Lung (tissue), 12 donors: ENCODE measurements around the gene CAPZA1. TPM values are rescaled to one million over a fixed set of nuclear protein-coding genes. Genes with fewer than 3 reads are reported as not detected.
A peak's percentile ranks its signal among the peaks of the same experiment; 100 is the strongest.

ENCODE experiments used
- ATAC-seq: fragments of 200-7000 bp; cut with Tn5 transposase; one replicate; pipeline ENCODE4 v1.9.1; 2020; ENCODE audit warnings: moderate number of reproducible peaks; ENCODE audit not compliant: insufficient read depth, low FRiP score
- DNase-seq, 3 donors: peaks; one replicate each; pipeline ENCODE4 v3.0.0-alpha.2; 2013 to 2017
- H3K27ac ChIP-seq, 2 donors: one replicate each; pipeline ENCODE4 v1.5.1; 2013; ENCODE audit warnings: mild to moderate bottlenecking in 2 of 2, moderate library complexity in 2 of 2, control low read depth in 1 of 2, inconsistent platforms in 1 of 2, low read depth in 1 of 2, low read length in 1 of 2
- H3K27me3 ChIP-seq, 3 donors: one replicate each; pipeline ENCODE4 v1.5.1; 2013; ENCODE audit warnings: low read length in 2 of 3; ENCODE audit not compliant: control insufficient read depth in 3 of 3, insufficient read depth in 3 of 3
- H3K36me3 ChIP-seq, 4 donors: one replicate each; pipeline ENCODE4 v1.5.1; 2013; ENCODE audit warnings: low read length in 4 of 4, mild to moderate bottlenecking in 1 of 4, moderate library complexity in 1 of 4; ENCODE audit not compliant: control insufficient read depth in 4 of 4, insufficient read depth in 4 of 4
- H3K4me1 ChIP-seq, 5 donors: one replicate each; pipeline ENCODE4 v1.5.1; 2013; ENCODE audit warnings: low read length in 5 of 5, mild to moderate bottlenecking in 2 of 5, moderate library complexity in 1 of 5; ENCODE audit not compliant: control insufficient read depth in 5 of 5, insufficient read depth in 5 of 5
- H3K4me3 ChIP-seq: one replicate; pipeline ENCODE4 v1.5.1; 2013; ENCODE audit warnings: mild to moderate bottlenecking, control low read depth, moderate library complexity
- H3K9ac ChIP-seq, 2 donors: one replicate each; pipeline ENCODE4 v1.5.1; 2013; ENCODE audit warnings: low read length in 2 of 2, control low read depth in 1 of 2; ENCODE audit not compliant: insufficient read depth in 1 of 2
- H3K9me3 ChIP-seq, 4 donors: one replicate each; pipeline ENCODE4 v1.5.1; 2013; ENCODE audit warnings: low read length in 3 of 4, mild to moderate bottlenecking in 1 of 4, moderate library complexity in 1 of 4; ENCODE audit not compliant: control insufficient read depth in 4 of 4, insufficient read depth in 3 of 4
- CTCF ChIP-seq: IDR thresholded peaks from 2 replicates; pipeline ENCODE4 v1.5.1; 2012; ENCODE audit warnings: mild to moderate bottlenecking; ENCODE audit errors: control extremely low read depth, extremely low read depth
- WGBS, 2 donors: extraction: QIAGEN DNeasy Blood & Tissue Kit; methylation state at CpG; one replicate each; pipeline ENCODE4 v1.1.7; 2013; 5-methylcytosine and 5-hydroxymethylcytosine counted together
- polyA plus RNA-seq, 2 donors: library from polyadenylated mRNA; stranded (reverse); fragments of 200-250 nt; gene quantifications; one replicate each; pipeline ENCODE4 v1.2.1, GENCODE V29; 2013
- total RNA-seq, 2 donors: library from RNA; depleted of rRNA in 1 of 2; stranded (reverse); fragments of >200 nt in 1 of 2; gene quantifications; one replicate each; pipeline ENCODE4 v1.2.1, GENCODE V29; 2014 to 2021
- donor health status: control.
- donor health status: control.
- donor health status: Bipolar disorder and iron deficiency.
- donor health status: healthy.
- donor health status: DM: yes; HTN: yes; CAD: no.

CAPZA1 gene
- total and polyA plus RNA-seq, 4 donors = 72.3 to 167 (median 106) TPM

- no peak overlapping the region for H3K9ac ChIP-seq
- peaks cover 0 to 58% (median 45%) of the 10 kb centered on the region in 4 donors for H3K36me3 ChIP-seq
- DNase-seq = no peak
- TF ChIP-seq CTCF = no peak
- peaks cover 0 to 13% (median 6%) of the 10 kb centered on the region in 5 donors for H3K4me1 ChIP-seq
- H3K27me3 ChIP-seq = no peaks in the 10 kb centered on the region
- no peak for ATAC-seq
- no peak overlapping the region for H3K27ac ChIP-seq
- 97 to 99% methylated on average over 9 of the region's 9 CpGs for WGBS, 2 donors
- no peak overlapping the region for H3K4me3 ChIP-seq
- H3K9me3 ChIP-seq = no peaks in the 10 kb centered on the region
Observed at GRCh38 chr1:112695276-112695675, 75.6 kb downstream of the CAPZA1 start.

GRCh38 chr1:112696578-112697314 is 77.1 kb downstream of the CAPZA1 start:
- Histone ChIP-seq H3K4me1 (peaks cover 0 to 18% (median 14%) of the 10 kb centered on the region in 5 donors), H3K9ac (no peak overlapping the region), H3K4me3 (no peak overlapping the region), H3K27me3 (no peaks in the 10 kb centered on the region), H3K27ac (peak overlapping the region in 1 of 2 donors; percentile 2), H3K9me3 (no peaks in the 10 kb centered on the region), H3K36me3 (peaks cover 0 to 55% (median 48%) of the 10 kb centered on the region in 4 donors)
- ATAC-seq = no peak
- DNase-seq = no peak
- WGBS, 2 donors = 93 to 94% methylated on average over 7 of the region's 7 CpGs
- no peak for TF ChIP-seq CTCF

GRCh38 chr1:112697781-112698201 is 78.2 kb downstream of the CAPZA1 start:
- no peaks in the 10 kb centered on the region for H3K27me3 ChIP-seq
- H3K9ac ChIP-seq = no peak overlapping the region
- TF ChIP-seq CTCF = no peak
- WGBS, 2 donors = 96 to 98% methylated on average over 9 of the region's 9 CpGs
- ATAC-seq (no peak), DNase-seq (no peak)
- no peak overlapping the region for H3K27ac ChIP-seq
- H3K9me3 ChIP-seq = no peaks in the 10 kb centered on the region
- no peak overlapping the region for H3K4me3 ChIP-seq
- peaks cover 0 to 54% (median 43%) of the 10 kb centered on the region in 4 donors for H3K36me3 ChIP-seq
- H3K4me1 ChIP-seq = peaks cover 0 to 18% (median 14%) of the 10 kb centered on the region in 5 donors
